Islet of Langerhans (tissue), 1 donor: ENCODE data around the gene TFAP2E.
A peak's percentile ranks its signal among the peaks of the same experiment; 100 is the strongest.

Experiments
- FAIRE-seq: peaks from one replicate; lab custom pipeline; 2011; peaks lifted over from hg19 to GRCh38; lab: Jason Lieb, UNC

Gene TFAP2E

DNA sequence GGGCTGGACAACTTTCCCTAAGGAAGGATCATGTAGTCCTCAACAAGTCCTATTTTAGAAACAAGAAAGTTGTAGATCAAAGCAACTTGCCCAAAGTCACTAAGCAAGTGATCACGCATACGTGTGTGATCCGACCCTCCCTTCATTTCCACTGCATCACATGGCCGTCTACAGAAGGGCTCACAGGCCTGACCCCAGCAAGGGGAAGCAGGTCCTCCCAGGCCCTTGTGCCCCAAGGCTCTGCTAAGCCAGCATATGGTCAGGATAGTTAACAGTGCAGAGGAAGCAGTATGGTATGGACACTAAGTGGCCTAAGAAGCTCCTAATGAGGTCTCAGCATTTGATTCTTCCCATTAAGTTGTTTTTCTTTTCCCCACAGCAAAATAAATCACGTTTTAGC lies 24.8 kb downstream of the TFAP2E start:
- FAIRE-seq, result no peak

DNA sequence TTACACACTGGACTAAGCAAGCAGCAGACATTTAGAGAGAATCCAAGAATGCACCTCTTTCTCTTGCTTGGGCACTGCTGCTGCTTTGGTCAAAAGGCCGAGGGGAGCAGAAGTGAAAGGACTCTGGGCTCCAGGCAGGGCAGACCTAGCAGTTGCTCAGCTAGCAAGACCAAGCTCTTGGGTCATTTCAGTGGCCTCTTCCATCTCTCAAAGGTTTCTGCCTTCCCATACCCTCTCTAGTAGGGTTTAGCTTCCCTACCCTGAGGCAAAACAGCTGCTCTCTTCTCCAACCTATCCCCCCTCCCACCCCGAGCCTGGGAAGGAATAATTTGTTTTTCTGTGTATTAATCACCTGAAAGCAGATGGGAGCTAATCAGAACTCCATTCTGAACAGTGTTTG lies 25.8 kb downstream of the TFAP2E start:
- no peak for FAIRE-seq

DNA sequence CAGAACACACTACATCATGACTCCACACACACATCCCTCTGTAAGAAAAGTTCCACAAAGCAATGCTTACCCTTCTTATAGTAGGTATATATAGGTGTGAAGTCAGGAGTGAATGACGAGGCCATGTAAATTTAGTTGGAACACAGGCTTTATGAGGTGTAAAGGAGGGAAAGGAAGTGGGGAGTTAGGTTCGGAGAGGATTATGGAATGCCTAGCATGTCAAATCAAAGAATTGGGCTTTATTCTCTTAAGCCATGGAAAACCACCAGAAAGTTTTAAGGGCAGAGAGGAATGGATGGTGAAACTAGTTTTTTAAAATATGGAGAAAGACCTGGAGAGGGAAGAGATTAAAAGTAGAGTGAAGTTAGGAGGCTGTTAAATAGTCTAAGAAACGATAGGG lies 26.3 kb downstream of the TFAP2E start:
- no peak for FAIRE-seq

DNA sequence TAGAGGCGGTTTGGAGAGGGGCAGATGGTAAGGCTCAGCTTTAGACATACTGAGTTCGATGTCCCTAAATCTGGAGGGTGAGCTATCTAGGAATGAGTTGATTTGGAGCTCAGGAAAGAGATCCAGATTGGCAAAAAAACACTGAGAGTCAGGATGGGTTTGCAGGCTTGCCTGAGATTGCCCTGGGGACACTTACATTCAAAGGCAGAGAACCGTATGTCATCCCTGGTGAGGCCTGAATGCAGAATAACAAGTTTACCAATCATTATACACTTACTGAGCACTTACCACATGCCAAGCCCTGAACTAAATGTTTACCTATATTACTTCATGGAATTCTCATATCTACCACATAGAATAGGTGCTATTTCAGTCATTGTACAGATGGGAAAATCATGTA lies 27.5 kb downstream of the TFAP2E start:
- FAIRE-seq, result no peak

DNA sequence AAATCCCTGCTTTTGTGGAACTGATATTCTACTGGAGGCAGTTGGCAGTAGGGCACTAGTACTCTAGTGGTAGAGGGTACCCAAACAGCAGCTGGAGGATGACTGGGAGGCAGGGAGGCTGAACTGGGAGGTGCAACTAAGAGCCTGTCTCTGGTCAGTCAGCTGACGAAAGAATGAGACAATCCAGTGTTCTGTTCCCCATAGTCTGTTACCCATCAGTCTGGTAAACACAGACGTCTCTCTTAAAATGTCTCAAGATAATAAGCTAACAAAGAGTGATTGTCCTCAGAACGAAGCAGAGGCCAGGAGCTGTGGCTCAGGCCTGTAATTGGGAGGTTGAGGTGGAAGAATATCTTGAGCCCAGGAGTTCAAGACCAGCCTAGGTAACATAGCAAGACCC lies 30.4 kb downstream of the TFAP2E start:
- no peak for FAIRE-seq

DNA sequence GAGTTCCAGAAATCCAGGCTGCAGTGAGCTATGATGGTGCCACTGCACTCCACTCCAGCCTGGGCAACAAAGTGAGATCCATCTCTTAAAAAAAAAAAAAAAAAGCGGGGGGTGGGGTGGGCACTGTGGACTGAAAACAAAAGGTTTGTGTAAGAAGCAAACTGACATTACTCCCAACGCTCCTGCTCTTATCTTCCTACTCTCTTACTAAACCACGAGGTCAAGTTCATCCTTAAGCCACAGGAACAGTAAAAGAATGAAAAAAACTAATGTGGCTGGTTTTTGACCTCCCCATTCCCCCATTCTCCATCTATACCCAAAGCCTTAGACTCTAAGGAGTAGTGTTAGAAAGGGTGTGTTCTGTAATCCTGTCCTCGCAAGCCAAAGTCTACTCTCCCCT lies 30.8 kb downstream of the TFAP2E start:
- no peak for FAIRE-seq

DNA sequence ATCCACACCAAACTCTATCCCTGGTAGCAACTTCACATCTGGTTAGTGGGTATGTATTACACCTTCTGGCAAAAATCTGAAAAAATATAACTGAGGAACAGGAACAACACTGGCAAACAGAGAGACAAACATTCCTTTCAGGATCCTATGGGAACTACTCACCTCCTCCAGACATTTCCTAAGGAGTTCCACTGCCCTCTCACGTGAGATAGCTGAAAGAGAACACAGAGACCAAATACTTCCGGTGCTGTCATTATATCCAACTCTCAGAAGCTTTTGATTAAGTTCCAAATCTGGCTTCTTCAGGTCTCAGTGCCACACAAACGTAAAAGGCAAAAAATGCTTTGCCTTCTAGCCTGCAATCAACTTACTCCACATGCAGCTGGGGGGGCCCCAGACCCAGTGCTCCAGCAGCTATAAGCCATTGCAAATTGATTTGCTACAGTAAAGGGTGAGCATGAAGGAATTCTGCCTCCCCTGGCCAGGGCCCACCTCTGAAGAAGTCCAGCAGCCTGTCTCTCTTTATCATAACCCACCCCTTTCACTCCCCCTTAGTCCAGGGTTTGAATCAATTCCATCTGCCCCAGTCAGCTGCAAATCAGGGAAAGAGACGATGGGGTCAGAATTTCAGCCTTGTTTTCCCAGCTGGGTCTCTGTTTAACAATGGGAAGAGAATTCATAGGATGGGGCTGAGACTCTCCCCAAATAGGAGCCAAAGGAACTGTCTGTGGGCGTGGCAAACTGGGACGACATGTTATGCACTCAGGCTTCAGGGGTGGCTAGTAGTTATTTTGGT lies 32.2 kb downstream of the TFAP2E start:
- no peak for FAIRE-seq

DNA sequence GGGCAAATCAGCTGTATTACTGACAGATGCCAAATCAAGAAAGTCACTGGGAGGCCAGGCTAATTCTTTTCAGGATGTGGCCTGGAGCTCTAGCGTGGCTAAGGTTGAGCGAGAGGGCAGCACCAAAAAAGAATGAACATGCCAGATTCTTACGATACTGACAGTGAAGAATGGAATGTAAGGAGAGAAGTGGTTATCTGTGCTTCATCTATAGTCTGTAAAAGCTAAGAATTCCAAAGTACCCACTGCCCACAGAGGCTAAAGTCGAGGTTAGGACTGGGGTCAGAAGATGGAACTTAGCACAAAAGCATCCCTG lies 32.7 kb downstream of the TFAP2E start:
- no peak for FAIRE-seq

DNA sequence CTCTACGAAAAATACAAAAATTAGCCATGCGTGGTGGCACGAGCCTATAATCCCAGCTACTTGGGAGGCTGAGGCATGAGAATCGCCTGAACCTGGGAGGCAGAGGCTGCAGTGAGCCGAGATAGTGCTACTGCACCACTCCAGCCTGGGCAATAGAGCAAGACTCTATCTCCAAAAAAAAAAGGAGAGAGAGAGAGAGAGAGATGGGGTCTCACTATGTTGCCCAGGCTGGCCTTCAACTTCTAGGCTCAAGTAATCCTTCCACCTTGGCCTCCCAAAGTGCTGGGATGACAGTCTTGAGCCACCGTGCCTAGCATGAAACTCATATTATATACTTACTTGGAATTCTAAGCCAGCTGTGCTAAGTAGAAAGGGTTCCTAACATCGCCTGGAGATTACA lies 38.5 kb downstream of the TFAP2E start:
- FAIRE-seq, result no peak

DNA sequence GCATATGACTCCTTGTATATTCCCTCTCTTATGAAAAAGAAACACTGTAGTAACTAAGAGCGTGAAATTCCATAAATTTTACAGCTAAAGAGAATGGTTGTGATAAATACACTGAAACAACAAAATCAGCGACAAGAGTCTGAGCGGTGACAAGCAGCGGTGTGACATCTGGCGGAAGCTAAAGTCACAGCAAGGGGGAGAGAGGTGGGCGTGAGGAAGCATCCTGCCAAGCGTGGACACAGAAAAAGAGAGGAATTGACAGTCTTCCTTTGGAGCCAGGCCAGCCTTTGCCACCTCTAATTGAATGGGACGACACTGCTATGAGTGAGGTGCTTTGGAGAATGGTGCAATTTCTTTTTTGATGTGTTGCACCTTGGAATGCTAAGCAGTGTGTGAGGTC lies 42.3 kb downstream of the TFAP2E start:
- FAIRE-seq, result no peak

DNA sequence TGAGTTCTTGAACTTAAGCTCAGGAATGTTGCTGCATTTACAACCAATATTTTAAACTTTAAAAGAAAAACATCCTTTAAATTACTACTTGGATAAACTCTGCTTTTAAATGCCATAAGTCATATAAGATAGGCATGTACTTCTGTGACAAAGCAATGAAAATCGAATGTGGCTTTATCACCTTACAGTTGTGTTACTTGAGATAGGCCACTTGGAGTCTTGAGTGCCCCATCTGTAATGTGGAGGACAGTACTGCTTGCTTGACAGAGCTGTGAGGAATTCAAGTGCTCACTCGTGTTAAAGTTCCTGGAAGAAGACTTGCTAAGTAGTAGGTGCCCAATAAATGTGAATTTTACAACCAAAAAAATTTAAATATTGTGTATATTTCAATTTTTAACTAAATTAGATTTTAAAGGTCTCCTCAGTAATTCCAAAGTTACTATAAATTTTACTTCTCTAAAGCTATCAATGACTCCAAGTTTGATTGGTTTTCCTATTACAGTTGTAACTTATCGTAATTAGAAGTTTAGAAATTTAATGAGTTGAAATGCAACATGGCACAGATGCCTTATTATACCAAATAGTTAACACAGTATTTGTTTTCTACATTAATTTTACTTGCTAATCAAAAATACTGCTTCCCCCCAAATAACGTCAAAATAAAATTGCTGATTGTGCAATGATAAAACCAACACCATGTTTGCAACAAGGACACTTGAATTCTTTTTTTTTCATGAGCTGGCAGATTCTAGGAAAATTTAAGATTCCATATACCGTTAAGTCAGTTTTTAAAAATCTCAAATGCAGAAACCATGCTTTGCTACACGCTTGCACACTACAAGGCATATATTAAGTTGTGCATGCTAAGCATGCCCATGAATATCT lies 46.4 kb downstream of the TFAP2E start:
- FAIRE-seq, result no peak

DNA sequence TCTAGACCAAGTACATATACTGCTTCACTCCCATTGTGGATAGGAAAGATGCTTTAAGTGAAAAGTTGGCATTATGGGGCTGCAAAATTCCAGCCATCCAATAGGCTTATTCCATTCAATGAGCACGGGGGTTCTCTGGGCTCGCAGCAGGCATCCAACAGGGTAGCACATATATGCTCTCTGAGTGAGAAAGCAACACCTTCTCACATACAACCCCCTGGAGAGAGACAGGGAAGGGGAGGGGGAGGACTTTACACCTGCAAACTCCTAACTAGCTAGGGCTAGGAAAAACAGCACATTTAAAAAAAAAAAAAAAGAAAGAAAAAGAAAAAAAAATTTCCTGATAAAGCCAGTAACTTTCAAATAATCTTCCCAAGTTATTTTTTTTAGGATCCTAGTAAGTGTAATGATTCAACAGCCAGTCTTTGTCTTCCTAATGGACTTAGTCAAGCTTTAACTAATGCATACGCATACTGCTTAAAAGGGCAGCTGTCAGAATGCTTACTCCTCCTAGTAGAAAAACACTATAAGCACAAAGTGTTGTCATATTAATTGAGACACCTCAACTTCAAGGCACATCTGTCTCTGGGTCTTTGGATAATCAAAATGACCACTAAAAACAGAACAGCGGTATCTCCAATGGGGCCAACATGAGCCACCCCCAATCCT lies 49.5 kb downstream of the TFAP2E start:
- no peak for FAIRE-seq

DNA sequence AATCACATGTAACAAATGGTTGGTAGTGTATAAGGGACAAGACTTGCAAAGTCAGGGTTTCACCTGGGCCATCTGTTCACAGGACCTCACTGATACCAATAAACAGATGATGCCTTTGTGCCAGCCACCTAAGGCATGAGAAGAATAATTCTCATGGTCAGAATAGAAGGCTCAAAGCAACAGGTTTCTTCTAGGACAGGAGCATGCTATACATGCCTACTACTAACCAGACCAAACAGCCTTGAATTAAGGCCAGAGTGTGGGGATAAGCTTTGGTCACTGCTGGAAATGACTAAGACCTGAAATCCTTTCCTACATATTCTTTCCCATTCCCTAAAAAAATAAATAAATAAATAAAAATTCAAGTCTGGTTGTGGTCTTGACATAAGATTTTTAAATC lies 50.7 kb downstream of the TFAP2E start:
- no peak for FAIRE-seq

DNA sequence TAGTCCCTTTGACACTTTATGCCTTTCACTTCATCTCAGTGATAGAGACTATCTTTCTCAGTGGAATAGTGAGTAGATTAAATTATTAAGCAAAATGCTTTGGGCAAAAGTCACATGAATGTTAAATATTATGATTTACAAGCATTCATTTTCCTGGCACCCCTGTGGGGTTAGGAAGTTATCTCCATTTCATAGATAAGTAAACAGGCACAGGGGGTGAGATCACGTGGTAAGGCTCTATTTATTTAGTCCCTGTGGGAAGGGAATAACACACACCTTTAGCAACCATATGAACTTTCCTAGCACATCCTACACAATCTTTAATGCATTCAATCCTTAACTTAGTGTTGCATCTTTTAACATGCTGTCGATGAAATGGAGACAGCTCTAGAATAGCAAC lies 55.9 kb downstream of the TFAP2E start:
- FAIRE-seq, result no peak

DNA sequence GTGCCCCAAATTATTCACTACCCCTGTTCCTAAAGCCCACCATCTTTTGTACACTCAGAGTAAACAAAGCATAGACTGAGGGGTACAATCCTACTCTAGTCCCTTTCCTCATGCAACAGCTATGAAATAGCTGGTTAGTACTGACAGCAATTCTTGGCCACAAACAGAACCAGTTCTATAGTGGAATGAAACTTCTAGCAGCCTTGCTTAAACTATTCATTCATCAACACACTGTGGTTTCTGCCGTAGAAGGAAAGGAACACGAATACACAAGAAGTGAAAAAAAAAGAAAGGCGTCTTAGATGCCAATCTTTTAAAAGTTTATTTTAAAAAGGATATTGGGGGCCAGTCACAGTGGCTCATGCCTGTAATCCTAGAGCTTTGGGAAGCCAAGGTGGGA lies 58.3 kb downstream of the TFAP2E start:
- FAIRE-seq, result no peak

DNA sequence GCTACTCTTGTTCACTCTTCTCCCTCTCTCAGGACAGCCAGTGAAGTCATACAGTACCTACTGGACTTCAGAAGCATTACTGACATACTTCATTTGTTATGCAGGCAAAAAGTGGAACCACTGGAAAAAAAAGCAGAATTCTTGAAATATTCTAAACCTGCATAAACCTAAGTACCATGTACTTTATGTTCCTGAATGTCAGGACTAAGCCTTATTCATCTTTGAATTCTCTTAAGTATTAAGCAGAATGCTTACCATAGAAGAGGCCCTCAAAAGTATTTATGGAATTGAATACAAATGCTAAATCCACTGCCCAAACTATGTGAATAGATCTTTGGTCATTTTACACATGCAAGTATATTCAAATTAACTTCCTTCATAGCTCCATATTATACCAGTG lies 60.4 kb downstream of the TFAP2E start:
- no peak for FAIRE-seq

DNA sequence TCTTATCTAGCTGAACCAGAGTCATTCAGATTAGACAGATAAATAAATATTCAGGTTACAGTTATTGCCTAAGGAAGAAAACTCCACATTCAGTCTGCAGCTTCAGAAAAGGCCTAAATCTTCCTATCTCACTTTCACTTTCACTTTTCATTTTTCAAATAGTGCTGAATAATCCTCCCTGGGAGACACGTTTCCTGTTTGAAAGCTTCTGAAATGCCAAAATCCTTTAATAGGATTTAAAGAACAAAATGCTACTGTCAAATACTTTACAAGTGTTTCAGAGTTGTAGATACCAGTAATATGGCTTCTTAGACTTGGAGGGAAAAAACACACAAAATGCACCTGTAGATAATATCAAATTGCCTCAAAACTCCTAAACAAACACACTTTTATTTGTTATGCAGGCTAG lies 64.3 kb downstream of the TFAP2E start:
- FAIRE-seq, result no peak

DNA sequence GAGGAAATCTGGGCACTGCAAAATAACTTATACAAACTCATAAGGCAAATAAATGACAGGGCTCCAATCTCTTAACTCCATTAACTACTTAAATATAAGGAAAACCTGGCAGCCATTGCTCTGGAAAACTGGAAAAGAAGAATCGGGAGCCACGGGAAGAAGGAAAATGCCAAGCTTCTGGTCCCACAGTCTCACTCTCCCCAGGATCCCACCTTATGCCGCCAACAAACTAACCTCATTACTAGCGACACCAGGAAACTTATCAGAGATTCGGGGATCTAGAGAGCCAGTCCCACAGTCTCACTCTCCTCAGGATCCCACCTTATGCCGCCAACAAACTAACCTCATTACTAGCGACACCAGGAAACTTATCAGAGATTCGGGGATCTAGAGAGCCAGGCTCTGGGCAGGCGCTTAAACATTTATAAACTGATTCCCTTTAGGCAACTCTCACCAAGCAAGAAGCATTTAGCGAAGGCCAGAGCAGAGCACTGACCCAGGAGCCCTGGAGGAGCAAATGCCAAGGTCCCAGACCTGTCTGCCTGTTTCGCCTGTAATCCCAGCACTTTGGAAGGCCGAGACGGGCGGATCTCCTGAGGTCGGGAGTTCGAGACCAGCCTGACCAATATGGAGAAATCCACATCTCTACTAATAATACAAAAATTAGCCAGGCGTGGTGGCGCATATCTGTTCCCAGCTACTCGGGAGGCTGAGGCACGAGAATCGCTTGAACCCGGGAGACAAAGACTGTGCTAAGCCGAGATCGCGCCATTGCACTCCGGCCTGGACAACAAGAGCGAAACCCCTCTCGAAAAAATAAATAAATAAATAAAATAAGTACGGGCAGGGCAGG lies 67.5 kb downstream of the TFAP2E start:
- FAIRE-seq, result no peak

DNA sequence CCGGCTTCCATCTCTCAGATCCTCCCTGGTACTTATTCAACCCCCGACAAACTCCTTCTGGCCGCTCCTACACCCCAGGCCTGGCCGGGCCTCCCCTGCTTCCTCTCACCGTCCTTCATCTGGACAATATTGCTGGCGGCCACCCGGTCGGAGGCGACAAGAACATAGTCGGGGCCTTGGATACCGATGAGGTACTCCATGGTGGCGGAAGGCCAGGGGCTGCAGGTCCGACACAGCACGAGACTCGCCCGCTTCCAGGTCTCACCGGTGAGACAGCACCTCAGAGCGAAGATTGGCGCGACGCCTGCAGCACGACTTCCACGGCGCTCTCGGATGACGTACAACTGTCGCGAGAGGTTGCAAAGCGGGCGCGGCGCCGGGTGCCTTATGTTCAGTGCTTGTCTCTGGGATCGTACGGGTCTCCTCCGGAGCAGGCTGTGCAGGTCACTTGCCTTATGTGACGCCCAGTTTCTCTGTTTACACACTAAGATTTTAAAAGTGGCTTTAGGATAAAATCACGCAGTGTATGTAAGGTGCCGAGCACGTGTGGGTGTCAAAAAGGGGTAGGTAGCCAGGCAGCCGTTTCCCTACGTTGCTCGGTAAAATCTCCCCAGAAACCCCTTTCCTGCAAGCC lies 68.2 kb downstream of the TFAP2E start, which contains the start of gene PSMB2:
PSMB2 (minus strand) TSS at position 294 of the 634 bp plus-strand sequence; CDS start at position 200, 94 bp downstream.
- peak; percentile 38 for FAIRE-seq

DNA sequence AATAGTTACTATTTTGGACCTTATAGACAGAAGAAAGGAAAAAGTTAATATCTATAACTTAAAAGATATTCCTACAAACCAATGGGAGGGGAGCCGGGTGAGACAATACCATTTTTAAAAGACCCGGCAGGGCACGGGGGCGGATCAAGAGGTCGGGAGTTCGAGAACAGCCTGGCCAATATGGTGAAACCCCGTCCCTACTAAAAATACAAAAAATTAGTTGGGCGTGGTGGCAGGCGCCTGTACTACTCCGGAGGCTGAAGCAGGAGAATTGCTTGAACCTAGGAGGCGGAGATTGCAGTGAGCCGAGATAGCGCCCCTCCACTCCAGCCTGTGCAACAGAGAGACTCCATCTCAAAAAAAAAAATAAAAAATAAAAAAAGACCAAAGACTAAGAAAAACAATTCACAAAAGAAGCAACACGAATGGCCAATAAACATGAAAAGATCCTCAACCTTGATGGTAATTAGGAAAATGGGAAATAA lies 69.4 kb downstream of the TFAP2E start:
- FAIRE-seq, result no peak

DNA sequence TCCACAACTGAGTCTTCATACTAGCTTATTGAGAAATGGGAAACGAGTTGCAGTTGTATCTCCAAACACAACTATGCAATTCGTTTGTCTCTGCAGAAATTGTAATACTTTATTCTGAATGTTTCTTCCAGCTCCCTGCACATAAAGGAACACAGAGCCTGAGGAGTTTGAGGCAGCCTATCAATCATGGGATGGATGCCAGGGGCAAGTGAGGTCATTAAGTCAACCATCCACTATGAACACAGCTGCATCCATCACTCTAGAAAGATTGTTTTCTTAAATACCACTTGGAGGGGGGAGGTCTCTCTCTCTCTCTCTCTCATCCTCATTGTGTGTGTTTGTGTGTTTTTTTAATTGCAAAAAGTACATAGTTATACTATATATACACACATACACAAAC lies 71.1 kb downstream of the TFAP2E start:
- FAIRE-seq, result no peak
